GM21360 (cell line): ENCODE measurements around the gene CLEC2L.

Source experiments
- ATAC-seq: cut with Tn5 transposase; IDR thresholded peaks from one replicate; pipeline ENCODE4 v1.9.1; 2021; ENCODE audit warnings: mild to moderate bottlenecking, moderate library complexity; ENCODE audit not compliant: unreplicated experiment

Gene CLEC2L

GRCh38 chr7:139523199-139523941, at the start of gene CLEC2L:
TSS of gene CLEC2L (plus strand) at chr7:139523685. CDS start at chr7:139523928, 243 bp downstream.
- ATAC-seq: no peak

- no peak for ATAC-seq
Measured at GRCh38 chr7:139476139-139476538, 47.3 kb upstream of the CLEC2L start.

GRCh38 chr7:139476891-139477290, 46.6 kb upstream of the CLEC2L start:
- no peak for ATAC-seq

GRCh38 chr7:139479620-139480019, 43.9 kb upstream of the CLEC2L start:
- no peak for ATAC-seq

GRCh38 chr7:139481364-139481763, 42.1 kb upstream of the CLEC2L start:
- ATAC-seq: no peak

- ATAC-seq: no peak
Measured at GRCh38 chr7:139482122-139482521, 41.4 kb upstream of the CLEC2L start.

- no peak for ATAC-seq
Measured at GRCh38 chr7:139482662-139483466, 40.6 kb upstream of the CLEC2L start.

GRCh38 chr7:139487366-139488080, 36.0 kb upstream of the CLEC2L start:
- ATAC-seq: no peak

GRCh38 chr7:139488810-139489209, 34.7 kb upstream of the CLEC2L start:
- ATAC-seq: no peak

GRCh38 chr7:139490130-139490529, 33.4 kb upstream of the CLEC2L start:
- no peak for ATAC-seq

GRCh38 chr7:139492293-139492692, 31.2 kb upstream of the CLEC2L start:
- no peak for ATAC-seq

GRCh38 chr7:139494835-139495579, 28.5 kb upstream of the CLEC2L start:
- ATAC-seq: peak; percentile 57

- ATAC-seq: peak; percentile 10
Measured at GRCh38 chr7:139495580-139496125, 27.8 kb upstream of the CLEC2L start.

GRCh38 chr7:139496528-139496927, 27.0 kb upstream of the CLEC2L start:
- no peak for ATAC-seq

GRCh38 chr7:139500770-139501138, 22.7 kb upstream of the CLEC2L start:
- ATAC-seq: no peak

GRCh38 chr7:139502226-139502625, 21.3 kb upstream of the CLEC2L start:
- no peak for ATAC-seq

- ATAC-seq: no peak
Measured at GRCh38 chr7:139505563-139505962, 17.9 kb upstream of the CLEC2L start.

GRCh38 chr7:139509535-139509934, 13.9 kb upstream of the CLEC2L start:
- no peak for ATAC-seq

GRCh38 chr7:139511315-139511714, 12.2 kb upstream of the CLEC2L start:
- ATAC-seq: no peak

GRCh38 chr7:139515266-139515665, 8.2 kb upstream of the CLEC2L start:
- ATAC-seq: no peak

- no peak for ATAC-seq
Measured at GRCh38 chr7:139521439-139521838, 2.0 kb upstream of the CLEC2L start.
